ENCODE results near the gene OR2T6.

OR2T6 gene

GRCh38 chr1:248359415-248359814, 16.1 kb upstream of the OR2T6 start:
- Histone ChIP-seq H3K27me3 (ENCODE audit: insufficient read depth, low read length, poor library complexity) (no peaks in the 10 kb centered on the region), H3K4me1 (ENCODE audit: insufficient read depth, low read length) (no peaks in the 10 kb centered on the region), H3K4me2 (ENCODE audit: insufficient read depth, low read length) (no peak overlapping the region), H2AFZ (ENCODE audit: low read depth, low read length) (no peak overlapping the region), H3K9me3 (ENCODE audit: insufficient read depth, low read length, severe bottlenecking) (no peaks in the 10 kb centered on the region), H3K27ac (ENCODE audit: low read length) (no peak overlapping the region), H3K9ac (ENCODE audit: low read depth, low read length) (no peak overlapping the region), H3K79me2 (ENCODE audit: insufficient read depth, low read length) (no peaks in the 10 kb centered on the region), H3K4me3 (ENCODE audit: low read depth in 1 of 2, low read length in 2 of 2) (no peak overlapping the region), H4K20me1 (ENCODE audit: insufficient read depth, low read length) (no peaks in the 10 kb centered on the region), H3K36me3 (ENCODE audit: insufficient read depth, low read length) (no peaks in the 10 kb centered on the region)
- DNase-seq: no peak
- no peak for ATAC-seq (ENCODE audit: insufficient read depth, low read depth)
- no peak for TF ChIP-seq EZH2 (IDR thresholded peaks at IDR 0.05; ENCODE audit: borderline replicate concordance, low read depth, low read length, severe bottlenecking)
- TF ChIP-seq CTCF (IDR thresholded peaks at IDR 0.05; ENCODE audit: borderline replicate concordance, extremely low read depth, low read length, poor library complexity, severe bottlenecking): no peak

- H3K79me2 ChIP-seq (ENCODE audit: insufficient read depth, low read length): no peaks in the 10 kb centered on the region
- no peaks in the 10 kb centered on the region for H3K36me3 ChIP-seq (ENCODE audit: insufficient read depth, low read length)
- no peak for ATAC-seq (ENCODE audit: insufficient read depth, low read depth)
- no peak within 1 kb of the TSS for H3K27ac ChIP-seq (ENCODE audit: low read length)
- H4K20me1 ChIP-seq (ENCODE audit: insufficient read depth, low read length): no peaks in the 10 kb centered on the region
- no peaks in the 10 kb centered on the region for H3K4me1 ChIP-seq (ENCODE audit: insufficient read depth, low read length)
- no peak for DNase-seq
- H3K9ac ChIP-seq (ENCODE audit: low read depth, low read length): no peak within 1 kb of the TSS
- no peaks in the 10 kb centered on the region for H3K27me3 ChIP-seq (ENCODE audit: insufficient read depth, low read length, poor library complexity)
- H2AFZ ChIP-seq (ENCODE audit: low read depth, low read length): no peak within 1 kb of the TSS
- H3K9me3 ChIP-seq (ENCODE audit: insufficient read depth, low read length, severe bottlenecking): no peaks in the 10 kb centered on the region
- no peak within 1 kb of the TSS for H3K4me2 ChIP-seq (ENCODE audit: insufficient read depth, low read length)
- H3K4me3 ChIP-seq (ENCODE audit: low read depth in 1 of 2, low read length in 2 of 2): no peak within 1 kb of the TSS
- no peak for TF ChIP-seq EZH2 (IDR thresholded peaks at IDR 0.05; ENCODE audit: borderline replicate concordance, low read depth, low read length, severe bottlenecking)
- no peak for TF ChIP-seq CTCF (IDR thresholded peaks at IDR 0.05; ENCODE audit: borderline replicate concordance, extremely low read depth, low read length, poor library complexity, severe bottlenecking)
Measured at GRCh38 chr1:248361121-248361715, 14.3 kb upstream of the OR2T6 start, which contains the start of gene OR2T4. Gene OR2T4 (plus strand): TSS chr1:248361665. CDS start chr1:248361665, 0 bp downstream.

GRCh38 chr1:248366609-248367008, 8.9 kb upstream of the OR2T6 start:
- Histone ChIP-seq H3K4me1 (ENCODE audit: insufficient read depth, low read length) (no peaks in the 10 kb centered on the region), H3K79me2 (ENCODE audit: insufficient read depth, low read length) (no peaks in the 10 kb centered on the region), H3K4me2 (ENCODE audit: insufficient read depth, low read length) (no peak overlapping the region), H2AFZ (ENCODE audit: low read depth, low read length) (no peak overlapping the region), H3K4me3 (ENCODE audit: low read depth in 1 of 2, low read length in 2 of 2) (no peak overlapping the region), H3K9ac (ENCODE audit: low read depth, low read length) (no peak overlapping the region), H3K36me3 (ENCODE audit: insufficient read depth, low read length) (no peaks in the 10 kb centered on the region), H3K27ac (ENCODE audit: low read length) (no peak overlapping the region), H4K20me1 (ENCODE audit: insufficient read depth, low read length) (no peaks in the 10 kb centered on the region), H3K9me3 (ENCODE audit: insufficient read depth, low read length, severe bottlenecking) (no peaks in the 10 kb centered on the region), H3K27me3 (ENCODE audit: insufficient read depth, low read length, poor library complexity) (no peaks in the 10 kb centered on the region)
- DNase-seq (no peak), ATAC-seq (ENCODE audit: insufficient read depth, low read depth) (no peak)
- TF ChIP-seq CTCF (IDR thresholded peaks at IDR 0.05; ENCODE audit: borderline replicate concordance, extremely low read depth, low read length, poor library complexity, severe bottlenecking) (no peak), EZH2 (IDR thresholded peaks at IDR 0.05; ENCODE audit: borderline replicate concordance, low read depth, low read length, severe bottlenecking) (no peak)

All from DND-41 (cell line).